HFF-Myc (cell line): Measurements from ENCODE around the gene HNRNPH2.

Source experiments
- DNase-seq: peaks from one replicate; pipeline ENCODE4 v3.0.0-alpha.2; 2011; ENCODE audit warnings: low read depth; ENCODE audit errors: extremely low read depth
- H3K4me3 ChIP-seq: replicated peaks from 2 replicates; pipeline ENCODE4 v1.5.1; 2011; ENCODE audit warnings: low read depth, mild to moderate bottlenecking, control low read depth, low read length
- TF ChIP-seq, protein P1 (sequence below): IDR thresholded peaks from 2 replicates; pipeline ENCODE4 v1.5.1; 2012; ENCODE audit warnings: mild to moderate bottlenecking, low read depth, low read length, control low read depth; ENCODE audit errors: missing control alignments

The HNRNPH2 gene

DNA sequence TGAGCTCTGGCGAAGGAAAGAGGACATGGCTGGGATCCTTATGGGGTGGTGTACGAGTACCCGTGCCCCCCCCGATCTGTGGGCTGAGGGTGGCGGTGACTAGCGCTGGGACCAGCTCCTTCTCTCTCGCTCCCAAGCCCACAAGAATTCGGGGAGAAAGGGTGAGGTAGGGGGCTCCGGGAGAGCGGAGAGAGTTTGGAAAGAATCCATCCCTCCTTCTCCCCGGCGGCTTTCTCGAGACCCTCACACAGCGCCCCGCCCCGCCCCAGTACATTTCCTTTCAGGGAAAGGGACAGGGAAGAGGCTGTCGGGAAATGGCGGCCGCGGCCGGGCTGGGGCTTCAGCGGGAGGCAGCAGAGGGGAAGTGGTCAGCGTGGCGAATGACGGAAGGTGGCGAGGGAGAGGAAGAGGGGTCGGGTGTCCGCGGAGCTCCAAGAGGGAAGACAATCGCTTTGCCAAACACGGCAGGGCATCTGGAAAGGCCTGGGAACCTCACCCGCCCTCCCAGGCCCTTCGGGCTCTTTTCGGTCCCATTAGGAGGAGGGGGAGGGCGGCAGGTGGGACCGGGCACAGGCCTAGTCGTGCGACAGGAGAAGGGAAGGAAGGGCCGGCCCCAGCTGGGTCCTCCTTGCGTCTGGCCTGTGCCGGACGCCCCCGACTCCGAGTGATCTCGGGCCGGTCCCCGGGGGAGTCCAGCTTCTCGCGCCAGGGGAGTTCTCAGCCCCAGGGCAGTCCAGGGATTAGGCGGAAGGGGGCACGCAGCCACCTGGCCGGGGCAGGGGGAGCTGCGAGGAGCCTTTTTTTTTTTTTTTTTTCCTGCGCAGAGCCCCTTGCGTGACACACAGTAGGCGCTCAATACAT lies 10.2 kb downstream of the HNRNPH2 start:
- no peak for DNase-seq
- TF ChIP-seq, protein P1, sequence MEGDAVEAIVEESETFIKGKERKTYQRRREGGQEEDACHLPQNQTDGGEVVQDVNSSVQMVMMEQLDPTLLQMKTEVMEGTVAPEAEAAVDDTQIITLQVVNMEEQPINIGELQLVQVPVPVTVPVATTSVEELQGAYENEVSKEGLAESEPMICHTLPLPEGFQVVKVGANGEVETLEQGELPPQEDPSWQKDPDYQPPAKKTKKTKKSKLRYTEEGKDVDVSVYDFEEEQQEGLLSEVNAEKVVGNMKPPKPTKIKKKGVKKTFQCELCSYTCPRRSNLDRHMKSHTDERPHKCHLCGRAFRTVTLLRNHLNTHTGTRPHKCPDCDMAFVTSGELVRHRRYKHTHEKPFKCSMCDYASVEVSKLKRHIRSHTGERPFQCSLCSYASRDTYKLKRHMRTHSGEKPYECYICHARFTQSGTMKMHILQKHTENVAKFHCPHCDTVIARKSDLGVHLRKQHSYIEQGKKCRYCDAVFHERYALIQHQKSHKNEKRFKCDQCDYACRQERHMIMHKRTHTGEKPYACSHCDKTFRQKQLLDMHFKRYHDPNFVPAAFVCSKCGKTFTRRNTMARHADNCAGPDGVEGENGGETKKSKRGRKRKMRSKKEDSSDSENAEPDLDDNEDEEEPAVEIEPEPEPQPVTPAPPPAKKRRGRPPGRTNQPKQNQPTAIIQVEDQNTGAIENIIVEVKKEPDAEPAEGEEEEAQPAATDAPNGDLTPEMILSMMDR = no peak
- peak overlapping the region; percentile 40 for H3K4me3 ChIP-seq

DNA sequence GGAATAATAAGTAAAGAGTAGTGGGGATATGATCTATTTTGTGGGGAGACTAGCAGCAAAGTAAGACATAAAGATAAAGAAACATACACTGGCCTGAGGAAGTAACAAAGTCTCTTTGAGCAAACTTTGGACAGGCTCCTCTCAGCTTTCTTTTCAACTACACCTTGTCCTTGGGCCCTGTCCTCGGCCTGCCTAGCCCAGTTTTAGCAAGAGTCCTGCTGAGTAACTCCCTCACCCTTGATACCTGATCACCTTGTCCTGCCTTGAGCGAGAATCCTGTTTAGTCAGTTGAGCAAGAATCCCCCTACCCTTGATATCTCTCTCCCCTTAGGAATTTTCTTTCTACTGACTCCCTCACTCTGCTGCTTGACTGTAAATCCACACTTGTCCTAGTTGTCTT lies 11.5 kb downstream of the HNRNPH2 start:
- TF ChIP-seq, protein P1 = no peak
- no peak overlapping the region for H3K4me3 ChIP-seq

DNA sequence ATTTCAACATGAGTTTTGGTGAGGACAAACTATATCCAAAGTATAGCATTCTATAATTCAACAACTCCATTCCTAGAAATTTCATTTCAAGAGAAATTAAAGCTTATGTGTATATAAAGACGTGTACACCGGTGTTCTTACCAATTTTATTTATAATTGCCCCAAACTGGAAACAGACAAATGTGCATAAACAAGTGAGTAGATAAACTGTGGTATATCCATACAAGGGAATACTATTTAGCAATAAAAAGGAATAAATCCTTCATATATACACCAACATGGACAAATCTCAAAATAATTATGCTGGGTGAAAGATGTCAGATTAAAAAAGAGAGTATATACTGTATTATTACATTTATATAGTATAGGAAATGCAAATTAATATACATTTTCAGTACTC lies 19.9 kb downstream of the HNRNPH2 start:
- TF ChIP-seq, protein P1 = no peak
- no peak for DNase-seq
- H3K4me3 ChIP-seq = no peak overlapping the region

More for the DNA sequence above, 11.5 kb downstream of the HNRNPH2 start:
- DNase-seq = no peak

DNA sequence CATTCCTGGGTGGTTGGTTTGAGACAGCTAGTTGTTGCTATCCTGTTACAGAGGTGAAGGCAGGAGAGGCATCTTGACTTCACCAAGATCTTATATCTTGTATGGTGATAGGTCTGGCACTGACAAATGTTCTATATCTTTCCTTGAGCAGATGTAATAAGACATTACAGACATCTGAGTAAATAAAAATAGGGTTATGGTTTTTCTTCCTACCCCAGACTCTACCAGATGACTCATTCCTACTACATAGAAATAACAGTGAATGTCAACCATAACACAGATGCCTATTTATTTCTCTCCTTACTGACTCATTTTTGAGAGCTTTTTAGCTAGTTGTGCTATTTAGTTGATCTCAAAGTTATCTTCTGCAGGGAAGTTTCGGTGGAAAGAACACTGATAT lies 21.9 kb downstream of the HNRNPH2 start:
- no peak overlapping the region for H3K4me3 ChIP-seq
- TF ChIP-seq, protein P1 = no peak
- DNase-seq = no peak

DNA sequence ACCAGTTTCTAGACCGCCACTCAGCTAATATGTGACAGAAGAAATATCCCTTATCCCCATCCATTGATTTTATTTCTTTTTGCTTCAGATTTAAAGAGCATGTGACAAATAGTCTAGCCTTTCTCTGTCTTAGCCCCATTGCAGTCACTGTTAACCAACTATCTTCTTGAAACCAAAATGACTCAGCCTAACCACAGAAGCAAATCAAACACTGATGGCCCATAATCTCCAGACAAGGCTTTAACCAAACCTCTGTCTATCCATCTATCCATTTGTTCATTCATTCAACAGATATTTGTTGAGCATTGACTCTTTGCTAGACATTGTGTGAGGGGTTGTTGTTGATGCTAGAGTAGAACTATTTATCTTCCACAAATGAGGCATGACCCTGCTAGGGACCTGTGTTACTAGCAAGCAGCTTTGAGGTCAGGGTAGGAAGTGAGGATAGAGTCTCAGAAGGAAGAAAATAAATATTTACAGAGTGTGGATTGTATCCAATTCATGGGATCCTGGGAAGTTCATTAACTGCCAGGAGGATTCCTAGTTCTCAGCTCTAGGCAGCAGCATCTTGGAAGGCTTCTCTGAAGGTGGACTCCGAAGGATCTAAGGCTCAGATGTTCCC lies 22.5 kb downstream of the HNRNPH2 start:
- TF ChIP-seq, protein P1 = no peak
- no peak overlapping the region for H3K4me3 ChIP-seq
- no peak for DNase-seq

DNA sequence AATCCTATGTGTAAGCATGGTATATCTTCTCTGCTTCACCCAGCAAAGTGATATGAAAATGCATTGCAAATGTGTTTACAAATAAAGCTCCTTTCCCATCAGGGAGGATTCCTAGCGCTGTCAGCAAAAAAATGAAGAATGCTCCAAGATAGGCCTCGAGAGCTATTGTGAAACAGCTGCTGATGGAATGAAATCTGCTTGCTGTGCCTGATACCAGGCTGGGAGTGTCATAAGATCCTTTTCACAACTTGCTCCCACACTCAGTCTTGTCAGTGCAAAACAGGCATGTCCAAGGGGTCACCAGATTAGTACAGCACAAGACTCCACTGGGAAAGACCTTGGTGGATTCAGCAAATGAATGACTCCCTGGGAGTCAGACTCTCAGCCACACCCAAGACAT lies 34.1 kb downstream of the HNRNPH2 start:
- no peak for DNase-seq
- TF ChIP-seq, protein P1 = no peak
- no peak overlapping the region for H3K4me3 ChIP-seq
